Measurements from ENCODE around the gene FGGY. TPM values are rescaled to one million over a fixed set of nuclear protein-coding genes. Genes with fewer than 3 reads are reported as not detected.

Gene FGGY
- total RNA-seq, 4 donors from 2014 or later = 12.4 to 17.5 (median 16.1) TPM

DNA sequence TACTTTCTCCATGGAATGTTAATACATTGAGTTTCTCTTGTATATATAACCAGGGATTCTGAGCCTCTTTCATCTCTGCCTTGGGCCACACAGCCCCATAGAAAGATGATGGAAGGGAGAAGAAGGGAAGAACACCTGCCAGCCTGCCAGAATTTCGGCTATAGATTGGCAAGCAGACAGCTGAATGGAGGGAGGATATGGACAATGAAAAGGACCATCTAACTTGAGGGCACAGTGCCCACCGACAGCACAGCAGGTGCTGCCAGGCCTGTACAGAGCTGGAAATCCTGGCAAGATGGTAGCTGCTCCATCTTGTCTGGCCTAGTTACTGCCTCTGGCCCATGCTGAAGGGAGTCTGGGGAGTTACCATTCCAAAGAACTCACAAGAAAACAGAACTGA is 244.3 kb downstream of the FGGY start:
- no peaks in the 10 kb centered on the region for H3K4me1 ChIP-seq
- no peak overlapping the region for H3K27ac ChIP-seq

GRCh38 chr1:59541891-59542290 is 245.0 kb downstream of the FGGY start:
- Histone ChIP-seq H3K27ac (no peak overlapping the region), H3K9me3 (no peaks in the 10 kb centered on the region), H3K36me3 (no peaks in the 10 kb centered on the region), H3K4me1 (no peaks in the 10 kb centered on the region), H3K4me3 (no peak overlapping the region), H3K27me3 (no peaks in the 10 kb centered on the region)
- no peak for TF ChIP-seq POLR2AphosphoS5 (IDR thresholded peaks at IDR 0.05)
- TF ChIP-seq, protein P1, sequence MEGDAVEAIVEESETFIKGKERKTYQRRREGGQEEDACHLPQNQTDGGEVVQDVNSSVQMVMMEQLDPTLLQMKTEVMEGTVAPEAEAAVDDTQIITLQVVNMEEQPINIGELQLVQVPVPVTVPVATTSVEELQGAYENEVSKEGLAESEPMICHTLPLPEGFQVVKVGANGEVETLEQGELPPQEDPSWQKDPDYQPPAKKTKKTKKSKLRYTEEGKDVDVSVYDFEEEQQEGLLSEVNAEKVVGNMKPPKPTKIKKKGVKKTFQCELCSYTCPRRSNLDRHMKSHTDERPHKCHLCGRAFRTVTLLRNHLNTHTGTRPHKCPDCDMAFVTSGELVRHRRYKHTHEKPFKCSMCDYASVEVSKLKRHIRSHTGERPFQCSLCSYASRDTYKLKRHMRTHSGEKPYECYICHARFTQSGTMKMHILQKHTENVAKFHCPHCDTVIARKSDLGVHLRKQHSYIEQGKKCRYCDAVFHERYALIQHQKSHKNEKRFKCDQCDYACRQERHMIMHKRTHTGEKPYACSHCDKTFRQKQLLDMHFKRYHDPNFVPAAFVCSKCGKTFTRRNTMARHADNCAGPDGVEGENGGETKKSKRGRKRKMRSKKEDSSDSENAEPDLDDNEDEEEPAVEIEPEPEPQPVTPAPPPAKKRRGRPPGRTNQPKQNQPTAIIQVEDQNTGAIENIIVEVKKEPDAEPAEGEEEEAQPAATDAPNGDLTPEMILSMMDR (IDR thresholded peaks at IDR 0.05) = no peak
- no peak for TF ChIP-seq POLR2A (IDR thresholded peaks at IDR 0.05)
- TF ChIP-seq EP300 (IDR thresholded peaks at IDR 0.05) = no peak
- no peak for DNase-seq (ENCODE audit: low spot score in 2 of 2)
- WGBS = 89% methylated on average over 3 of the region's 3 CpGs

More for the DNA sequence above, 244.3 kb downstream of the FGGY start:
- Histone ChIP-seq H3K9me3 (no peaks in the 10 kb centered on the region), H3K4me3 (no peak overlapping the region), H3K27me3 (no peaks in the 10 kb centered on the region), H3K36me3 (no peaks in the 10 kb centered on the region)
- TF ChIP-seq POLR2AphosphoS5 (IDR thresholded peaks at IDR 0.05) (no peak), POLR2A (IDR thresholded peaks at IDR 0.05) (no peak), EP300 (IDR thresholded peaks at IDR 0.05) (no peak)
- TF ChIP-seq, protein P1 (IDR thresholded peaks at IDR 0.05) = no peak
- 85% methylated on average over 2 of the region's 2 CpGs for WGBS
- no peak for DNase-seq (ENCODE audit: low spot score in 2 of 2)

DNA sequence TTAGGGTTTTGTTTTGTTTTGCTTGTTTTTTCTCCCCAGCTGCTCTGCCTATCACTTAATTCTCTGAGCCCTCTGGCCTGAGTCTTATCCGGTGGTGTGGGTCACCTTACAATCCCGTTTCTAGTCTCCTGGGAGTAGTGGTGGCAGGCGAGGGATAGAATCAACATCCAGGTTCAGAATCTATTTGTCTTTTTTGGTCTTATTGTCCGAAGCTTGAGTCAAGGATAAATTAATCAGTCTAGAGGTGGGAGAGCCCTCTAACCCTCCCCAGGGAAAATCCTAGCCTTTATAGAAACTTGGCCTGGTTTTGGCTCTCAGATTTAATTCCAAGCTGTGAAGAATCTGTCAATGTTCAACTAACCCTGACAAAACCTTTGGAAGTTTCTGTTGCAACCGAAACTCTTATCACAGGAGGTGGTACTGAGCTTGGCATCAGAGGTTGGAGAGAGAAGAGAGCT is 246.3 kb downstream of the FGGY start:
- no peak for DNase-seq (ENCODE audit: low spot score in 2 of 2)
- 78% methylated on average over 5 of the region's 5 CpGs for WGBS
- Histone ChIP-seq H3K4me1 (no peaks in the 10 kb centered on the region), H3K36me3 (no peaks in the 10 kb centered on the region), H3K27me3 (no peaks in the 10 kb centered on the region), H3K4me3 (no peak overlapping the region), H3K27ac (no peak overlapping the region), H3K9me3 (no peaks in the 10 kb centered on the region)
- TF ChIP-seq POLR2AphosphoS5 (IDR thresholded peaks at IDR 0.05) (no peak), POLR2A (IDR thresholded peaks at IDR 0.05) (no peak)

DNA sequence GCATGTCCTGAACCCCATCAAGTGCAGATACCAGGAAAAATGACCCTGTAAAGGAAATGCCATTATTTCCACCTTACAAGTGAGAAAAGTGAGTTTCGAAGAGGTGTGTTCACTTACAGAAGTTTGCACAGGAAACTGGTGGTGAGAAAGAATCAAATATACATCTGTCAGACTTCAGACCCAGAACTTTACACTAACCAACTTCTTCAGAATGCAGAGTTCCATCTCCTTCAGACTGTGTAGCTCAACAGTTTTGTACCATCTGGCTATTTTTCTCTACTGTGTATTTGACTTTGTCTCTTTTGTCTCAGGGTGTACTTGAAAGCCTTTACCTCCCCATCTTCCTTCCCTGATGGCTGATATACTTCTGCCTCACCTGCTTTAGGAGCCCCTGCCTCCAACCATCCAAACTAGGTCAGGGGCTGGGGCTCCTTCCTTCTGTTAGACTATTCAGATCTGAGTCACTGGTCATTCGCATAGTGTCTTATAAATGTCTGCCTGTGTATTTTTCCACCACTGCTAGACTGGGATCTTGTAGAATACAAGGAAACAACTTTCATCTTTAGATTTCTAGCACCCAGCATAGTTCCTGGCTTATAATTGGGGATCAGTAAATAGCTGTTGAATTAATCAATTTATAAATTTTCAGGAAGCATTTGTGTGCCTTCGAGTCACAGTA is 247.9 kb downstream of the FGGY start:
- no peak overlapping the region for H3K27ac ChIP-seq
- TF ChIP-seq, protein P1 (IDR thresholded peaks at IDR 0.05) = no peak
- TF ChIP-seq POLR2AphosphoS5 (IDR thresholded peaks at IDR 0.05) (no peak), EP300 (IDR thresholded peaks at IDR 0.05) (no peak), POLR2A (IDR thresholded peaks at IDR 0.05) (no peak)
- no peaks in the 10 kb centered on the region for H3K27me3 ChIP-seq
- no peaks in the 10 kb centered on the region for H3K4me1 ChIP-seq
- H3K9me3 ChIP-seq = no peaks in the 10 kb centered on the region
- DNase-seq (ENCODE audit: low spot score in 2 of 2) = no peak
- H3K4me3 ChIP-seq = no peak overlapping the region
- no peaks in the 10 kb centered on the region for H3K36me3 ChIP-seq
- 97% methylated on average over 3 of the region's 3 CpGs for WGBS

GRCh38 chr1:59545830-59546229 is 248.9 kb downstream of the FGGY start:
- no peaks in the 10 kb centered on the region for H3K36me3 ChIP-seq
- no peaks in the 10 kb centered on the region for H3K9me3 ChIP-seq
- DNase-seq (ENCODE audit: low spot score in 2 of 2) = no peak
- WGBS = 91% methylated on average over 2 of the region's 2 CpGs
- no peaks in the 10 kb centered on the region for H3K27me3 ChIP-seq
- H3K27ac ChIP-seq = no peak overlapping the region
- no peaks in the 10 kb centered on the region for H3K4me1 ChIP-seq
- no peak overlapping the region for H3K4me3 ChIP-seq
- TF ChIP-seq POLR2AphosphoS5 (IDR thresholded peaks at IDR 0.05) (no peak), POLR2A (IDR thresholded peaks at IDR 0.05) (no peak), EP300 (IDR thresholded peaks at IDR 0.05) (no peak)
- TF ChIP-seq, protein P1 (IDR thresholded peaks at IDR 0.05) = no peak
